Tibial nerve (tissue), 4 donors: ENCODE measurements around the gene UBALD2. TPM values are rescaled to one million over a fixed set of nuclear protein-coding genes. Genes with fewer than 3 reads are reported as not detected.

Source experiments
- DNase-seq, 2 donors: peaks; one replicate each; pipeline ENCODE4 v3.0.0-alpha.2; 2019; ENCODE audit warnings: low spot score in 2 of 2
- H3K27ac ChIP-seq, 4 donors: fragments of 200-600 bp; sonication (generic) in 3 of 4; one replicate each; pipeline ENCODE4 v1.5.1; 2017 to 2019; ENCODE audit warnings: mild to moderate bottlenecking in 1 of 4
- H3K27me3 ChIP-seq, 2 donors: fragments of 200-600 bp; sonication (generic) in 1 of 2; one replicate each; pipeline versions ENCODE4 v1.5.1 to v1.6.0; 2017 to 2019
- H3K36me3 ChIP-seq, 3 donors: fragments of 200-600 bp; sonication (generic); one replicate each; pipeline ENCODE4 v1.5.1; 2018 to 2019
- H3K4me1 ChIP-seq, 4 donors: fragments of 200-600 bp; sonication (generic) in 3 of 4; one replicate each; pipeline ENCODE4 v1.5.1; 2017 to 2019
- H3K4me3 ChIP-seq, 4 donors: fragments of 200-600 bp; sonication (generic) in 3 of 4; one replicate each; pipeline ENCODE4 v1.5.1; 2017 to 2019; ENCODE audit warnings: mild to moderate bottlenecking in 1 of 4, moderate library complexity in 1 of 4
- H3K9me3 ChIP-seq, 4 donors: fragments of 200-600 bp; sonication (generic) in 3 of 4; one replicate each; pipeline ENCODE4 v1.5.1; 2017 to 2019
- CTCF ChIP-seq, 5 experiments: fragments of 200-600 bp in 3 of 5; fragments of 450-650 bp in 2 of 5; sonication (generic) in 3 of 5; IDR thresholded peaks; one replicate each; pipeline ENCODE4 v1.5.1; 2016 to 2019; ENCODE audit warnings: antibody characterized with exemption in 5 of 5, mild to moderate bottlenecking in 3 of 5, moderate library complexity in 2 of 5
- EP300 ChIP-seq, 2 donors: sonication (generic); formaldehyde crosslinking; IDR thresholded peaks; one replicate each; pipeline ENCODE4 v1.6.1; 2017; ENCODE audit warnings: antibody characterized with exemption in 2 of 2, mild to moderate bottlenecking in 1 of 2
- POLR2A ChIP-seq, 2 donors: fragments of 450-650 bp; IDR thresholded peaks; one replicate each; pipeline ENCODE4 v1.6.1; 2017; ENCODE audit warnings: antibody characterized with exemption in 2 of 2, mild to moderate bottlenecking in 2 of 2, moderate library complexity in 2 of 2
- WGBS, 2 donors: methylation state at CpG; one replicate each; pipeline ENCODE4 v1.1.5; 2018; 5-methylcytosine and 5-hydroxymethylcytosine counted together
- total RNA-seq, 4 donors: library from RNA; depleted of rRNA; stranded (reverse); fragments of >200 nt; gene quantifications; one replicate each; pipeline ENCODE4 v1.1.0, GENCODE V29; 2016

The UBALD2 gene
- total RNA-seq, 4 donors from 2014 or later: 12.7 to 26.9 (median 20.4) TPM

GRCh38 chr17:76232342-76232741, 32.8 kb upstream of the UBALD2 start:
- Histone ChIP-seq H3K4me3 (no peak overlapping the region), H3K4me1 (no peaks in the 10 kb centered on the region), H3K27ac (no peak overlapping the region), H3K27me3 (no peaks in the 10 kb centered on the region), H3K36me3 (no peaks in the 10 kb centered on the region), H3K9me3 (no peaks in the 10 kb centered on the region)
- 52% methylated on average over 2 of the region's 2 CpGs for WGBS, 2 donors
- TF ChIP-seq CTCF (IDR thresholded peaks at IDR 0.05): no peak
- no peak for TF ChIP-seq POLR2A (IDR thresholded peaks at IDR 0.05)
- no peak for TF ChIP-seq EP300 (IDR thresholded peaks at IDR 0.05)
- no peak for DNase-seq

GRCh38 chr17:76233588-76234353, 31.4 kb upstream of the UBALD2 start:
- Histone ChIP-seq H3K27ac (no peak overlapping the region), H3K9me3 (no peaks in the 10 kb centered on the region), H3K4me1 (no peaks in the 10 kb centered on the region), H3K4me3 (no peak overlapping the region), H3K27me3 (no peaks in the 10 kb centered on the region), H3K36me3 (no peaks in the 10 kb centered on the region)
- DNase-seq: no peak
- WGBS, 2 donors: 95 to 96% methylated on average over 6 of the region's 6 CpGs
- TF ChIP-seq POLR2A (IDR thresholded peaks at IDR 0.05) (no peak), EP300 (IDR thresholded peaks at IDR 0.05) (no peak), CTCF (IDR thresholded peaks at IDR 0.05) (no peak)

GRCh38 chr17:76234354-76234679, 30.8 kb upstream of the UBALD2 start:
- H3K9me3 ChIP-seq: no peaks in the 10 kb centered on the region
- no peak for TF ChIP-seq EP300 (IDR thresholded peaks at IDR 0.05)
- no peak for DNase-seq
- peaks cover 0 to 2% (median 0%) of the 10 kb centered on the region in 4 donors for H3K4me1 ChIP-seq
- H3K4me3 ChIP-seq: no peak overlapping the region
- H3K27ac ChIP-seq: no peak overlapping the region
- 84 to 85% methylated on average over 5 of the region's 5 CpGs for WGBS, 2 donors
- no peaks in the 10 kb centered on the region for H3K27me3 ChIP-seq
- no peaks in the 10 kb centered on the region for H3K36me3 ChIP-seq

DNA sequence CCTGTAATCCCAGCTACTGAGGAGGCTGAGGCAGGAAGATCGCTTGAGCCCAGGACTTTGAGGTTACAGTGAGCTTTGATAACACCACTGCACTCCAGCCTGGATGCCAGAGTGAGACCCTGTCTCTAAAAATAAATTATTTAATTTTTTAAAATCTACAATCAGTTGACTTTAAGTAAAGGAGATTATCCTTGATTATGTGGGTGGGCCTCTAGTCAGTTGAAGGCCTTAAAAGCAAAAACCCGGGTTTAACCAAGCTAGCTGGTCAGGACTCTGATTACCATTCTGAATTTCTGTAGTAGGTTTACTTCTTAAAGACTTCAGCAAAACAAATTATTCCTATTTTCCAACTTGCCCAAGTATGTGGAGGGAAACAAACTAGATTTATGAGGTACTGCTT, 29.3 kb upstream of the UBALD2 start:
- Histone ChIP-seq H3K4me1 (peaks cover 0 to 11% (median 3%) of the 10 kb centered on the region in 4 donors), H3K9me3 (no peaks in the 10 kb centered on the region), H3K27ac (no peak overlapping the region), H3K36me3 (no peaks in the 10 kb centered on the region), H3K4me3 (no peak overlapping the region), H3K27me3 (peaks cover 0 to 3% of the 10 kb centered on the region in 2 donors)
- 95 to 98% methylated on average over 2 of the region's 2 CpGs for WGBS, 2 donors
- TF ChIP-seq EP300 (IDR thresholded peaks at IDR 0.05) (no peak), POLR2A (IDR thresholded peaks at IDR 0.05) (no peak), CTCF (IDR thresholded peaks at IDR 0.05) (no peak)
- DNase-seq: no peak

DNA sequence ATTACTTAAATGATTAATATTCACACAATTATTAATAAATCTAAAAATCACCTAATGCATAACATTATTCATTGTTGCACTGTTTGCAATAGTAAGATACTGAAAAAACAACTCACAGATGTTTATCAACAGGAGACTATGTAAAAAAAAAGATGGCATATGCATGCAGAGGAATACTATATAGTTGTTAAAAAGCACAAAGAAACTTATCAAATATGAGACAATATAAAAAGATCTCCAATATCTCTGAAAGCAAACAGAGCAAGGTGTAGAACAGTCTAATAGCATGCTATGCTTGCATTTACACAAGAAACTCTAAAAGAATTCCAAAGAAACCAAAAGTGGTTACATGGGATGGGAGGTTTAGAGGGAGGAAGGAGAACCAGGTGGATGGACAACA, 28.5 kb upstream of the UBALD2 start:
- H3K27me3 ChIP-seq: peaks cover 0 to 3% of the 10 kb centered on the region in 2 donors
- no peak for TF ChIP-seq CTCF (IDR thresholded peaks at IDR 0.05)
- H3K4me3 ChIP-seq: no peak overlapping the region
- H3K4me1 ChIP-seq: peaks cover 0 to 18% (median 7%) of the 10 kb centered on the region in 4 donors
- H3K27ac ChIP-seq: no peak overlapping the region
- no peaks in the 10 kb centered on the region for H3K36me3 ChIP-seq
- DNase-seq: no peak
- H3K9me3 ChIP-seq: no peaks in the 10 kb centered on the region
